Activated gamma-delta T cell treated with Interleukin-2 at 50 U/mL for 16 hours (primary cell): ENCODE data around the gene RIOK3.
A peak's percentile ranks its signal among the peaks of the same experiment; 100 is the strongest.
"Not testable (repeated sequence)": the region's sequence is repeated elsewhere in the genome, so short reads cannot be mapped to it uniquely, and the experiment has no call there.

Experiments
- DNase-seq: peaks from one replicate; pipeline ENCODE4 v3.0.0-alpha.2; 2020

RIOK3 gene

DNA sequence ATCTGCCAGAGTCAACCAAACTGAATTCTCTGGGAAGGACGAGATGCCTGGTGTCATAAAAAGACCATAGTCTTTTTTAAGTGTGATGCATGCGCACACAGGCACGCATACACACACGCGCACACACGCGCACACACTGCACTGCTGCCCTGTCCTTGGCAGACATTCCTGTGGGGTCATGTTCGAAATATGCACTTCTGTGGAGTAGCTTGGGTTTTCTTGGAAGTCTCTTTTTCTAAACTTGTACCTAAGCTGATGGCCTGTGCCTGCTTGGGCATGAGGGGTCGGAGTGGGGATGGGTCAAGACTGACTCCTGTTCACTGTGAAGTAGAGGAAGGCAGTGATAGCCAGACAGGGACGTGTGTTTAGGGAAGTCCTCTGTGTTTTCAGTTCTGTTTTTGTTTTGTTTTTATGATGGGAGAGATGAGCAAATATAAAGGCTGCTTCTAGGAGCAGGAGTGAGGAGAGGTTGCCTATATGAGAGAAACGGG, 46.2 kb downstream of the RIOK3 start:
- DNase-seq: no peak

DNA sequence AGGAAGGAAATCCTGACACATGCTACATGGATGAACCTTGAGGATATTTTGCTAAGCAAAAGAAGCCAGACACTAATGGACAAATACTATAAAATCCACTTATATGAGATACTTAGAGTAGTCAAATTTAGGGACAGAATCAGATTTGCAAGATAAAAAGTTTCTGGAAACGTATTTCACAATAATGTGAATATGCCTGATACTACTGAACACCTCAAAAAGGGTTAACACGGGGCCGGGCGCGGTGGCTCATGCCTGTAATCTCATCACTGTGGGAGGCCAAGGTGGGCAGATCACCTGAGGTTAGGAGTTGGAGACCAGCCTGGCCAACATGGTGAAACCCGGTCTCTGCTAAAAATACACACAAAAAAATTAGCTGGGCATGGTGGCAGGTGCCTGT, 48.5 kb downstream of the RIOK3 start:
- DNase-seq: no peak

DNA sequence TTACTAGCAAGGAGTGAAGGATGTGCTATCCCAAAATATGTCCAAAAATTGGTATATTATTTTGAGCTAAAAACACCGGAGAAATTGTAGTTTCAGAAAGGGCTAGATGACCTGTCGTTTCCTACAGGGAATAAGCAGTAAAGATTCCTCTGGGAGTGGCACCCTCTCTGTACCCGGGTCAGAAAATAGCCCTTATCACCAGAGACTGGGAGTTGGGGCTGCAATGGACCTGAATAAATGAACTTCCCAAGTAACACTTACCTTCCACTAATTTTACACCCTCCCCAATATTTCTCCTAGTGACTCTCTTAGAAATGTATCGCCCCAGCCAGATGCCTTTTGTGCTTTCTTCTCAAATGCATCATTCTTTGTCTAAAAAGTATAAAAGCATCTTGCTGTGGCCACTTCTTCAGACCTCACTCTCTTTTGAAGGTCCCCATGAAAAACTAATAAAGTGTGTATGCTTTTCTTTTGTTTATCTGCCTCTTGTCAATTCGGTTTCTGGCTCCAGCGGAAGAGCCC, 49.5 kb downstream of the RIOK3 start:
- no peak for DNase-seq

DNA sequence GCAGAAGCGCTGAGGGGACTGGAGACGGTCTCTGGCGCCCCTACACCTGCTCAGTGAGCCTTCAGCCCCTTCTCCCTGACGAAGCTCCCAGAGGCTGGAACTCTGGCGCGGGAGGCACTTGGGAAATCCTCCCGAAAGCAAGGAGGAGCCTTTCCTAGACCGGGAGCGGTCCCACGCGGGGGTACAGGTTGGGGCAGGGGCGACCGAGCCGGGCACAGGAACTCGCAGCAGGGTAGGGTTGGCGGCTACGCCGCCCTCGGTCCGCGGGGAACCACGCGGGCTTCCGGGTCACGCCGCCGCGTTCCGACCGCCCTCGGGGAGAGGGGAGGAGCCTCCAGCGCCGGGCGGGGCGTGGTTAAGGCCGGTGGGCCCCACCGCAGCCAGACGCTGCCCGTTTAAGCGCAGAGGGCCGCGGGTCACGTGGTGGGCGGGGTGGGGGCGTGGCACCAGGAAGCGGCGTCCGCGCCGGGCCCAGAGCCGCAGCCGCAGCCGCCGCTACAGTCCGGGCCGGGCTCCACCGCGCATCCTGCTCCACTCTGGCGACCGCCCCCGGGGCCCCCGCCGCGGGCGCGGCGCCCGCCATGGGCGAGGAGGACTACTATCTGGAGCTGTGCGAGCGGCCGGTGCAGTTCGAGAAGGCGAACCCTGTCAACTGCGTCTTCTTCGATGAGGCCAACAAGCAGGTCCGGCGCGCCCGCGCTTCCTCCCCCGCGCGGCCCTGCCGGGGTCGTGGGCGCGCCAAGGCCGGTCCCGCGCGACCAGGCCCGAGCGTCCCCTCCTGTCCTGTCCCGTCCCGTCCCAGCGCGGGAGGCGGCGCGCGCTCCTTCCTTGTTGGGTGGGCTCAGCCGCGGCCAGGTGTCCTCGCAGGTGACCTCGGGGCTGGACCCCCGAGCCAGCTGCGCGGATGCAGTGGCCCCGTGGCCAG, 50.2 kb downstream of the RIOK3 start, which contains the start of gene RMC1:
Gene RMC1 (plus strand): TSS at position 474 of the 925 bp plus-strand sequence. CDS start 108 bp downstream, at position 582.
- peak; percentile 98 for DNase-seq

DNA sequence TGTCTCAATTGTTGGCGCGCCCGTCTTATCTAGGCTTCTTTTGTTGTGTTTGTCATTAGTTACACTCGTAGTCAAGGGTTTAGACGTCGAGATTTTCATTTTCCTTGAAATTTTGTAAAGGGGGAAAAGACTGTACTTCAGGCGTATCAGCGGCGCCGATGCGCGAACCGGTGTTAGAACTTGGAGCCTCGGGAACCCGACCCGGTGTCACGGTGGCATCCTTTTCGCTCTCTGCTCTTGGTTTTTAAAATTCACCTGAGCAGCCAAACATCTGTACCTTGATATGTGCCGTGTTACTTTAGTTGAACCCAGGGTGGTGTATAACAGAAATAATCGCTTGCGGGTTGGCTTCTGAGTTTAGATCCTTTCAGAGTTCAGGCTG, 50.9 kb downstream of the RIOK3 start:
- DNase-seq: no peak

DNA sequence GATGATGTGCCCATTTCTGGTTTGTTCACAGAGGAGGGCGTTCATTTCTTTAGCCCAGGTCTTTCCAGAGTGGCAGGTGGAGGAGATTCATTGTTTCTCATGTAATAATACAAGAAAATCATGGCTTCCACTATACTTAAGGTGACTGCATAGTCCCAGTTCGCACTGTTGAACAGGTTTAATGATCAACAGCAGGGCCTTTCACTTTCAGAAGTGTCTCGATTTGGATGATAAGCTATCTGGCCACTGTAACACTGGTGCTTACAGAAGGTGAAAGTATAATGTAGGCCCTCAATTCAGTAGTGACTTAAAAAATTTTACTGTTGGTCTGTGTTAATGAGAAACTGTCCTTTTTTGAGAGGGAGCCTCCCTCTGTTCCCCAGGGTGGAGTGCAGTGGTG, 51.6 kb downstream of the RIOK3 start:
- DNase-seq: no peak

DNA sequence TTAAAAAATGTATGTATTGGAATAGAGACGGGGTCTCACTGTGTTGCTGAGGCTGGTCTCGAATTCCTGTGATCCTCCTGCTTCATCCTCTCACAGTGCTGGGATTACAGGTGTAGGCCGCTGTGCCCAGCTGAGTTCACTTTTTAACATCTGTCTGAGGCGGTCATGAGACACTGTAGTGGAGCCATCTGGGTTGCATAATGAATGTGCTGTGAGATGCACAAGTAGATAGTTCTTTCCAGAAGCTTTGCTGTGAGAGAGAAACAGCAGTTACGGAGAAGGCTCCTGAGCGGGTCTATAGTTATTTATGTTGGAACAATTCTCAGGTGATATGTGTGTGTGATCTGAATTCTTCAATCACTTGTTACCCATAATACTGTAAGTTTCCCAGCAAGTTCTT, 53.3 kb downstream of the RIOK3 start:
- no peak for DNase-seq

DNA sequence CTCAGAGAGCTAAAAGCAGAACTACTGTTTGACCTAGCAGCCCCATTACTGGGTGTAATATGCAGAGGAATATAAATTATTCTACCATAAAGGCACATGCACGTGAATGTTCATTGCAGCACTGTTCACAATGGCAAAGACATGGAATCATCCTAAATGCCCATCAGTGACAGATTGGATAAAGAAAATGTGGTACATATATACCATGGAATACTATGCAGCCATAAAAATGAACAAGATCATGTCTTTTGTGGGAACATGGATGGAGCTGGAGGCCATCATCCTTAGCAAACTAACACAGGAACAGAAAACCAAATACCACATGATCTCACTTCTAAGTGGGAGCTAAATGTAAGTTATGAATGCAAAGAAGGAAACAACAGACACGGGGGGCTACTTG, 57.8 kb downstream of the RIOK3 start:
- not testable (repeated sequence) for DNase-seq

DNA sequence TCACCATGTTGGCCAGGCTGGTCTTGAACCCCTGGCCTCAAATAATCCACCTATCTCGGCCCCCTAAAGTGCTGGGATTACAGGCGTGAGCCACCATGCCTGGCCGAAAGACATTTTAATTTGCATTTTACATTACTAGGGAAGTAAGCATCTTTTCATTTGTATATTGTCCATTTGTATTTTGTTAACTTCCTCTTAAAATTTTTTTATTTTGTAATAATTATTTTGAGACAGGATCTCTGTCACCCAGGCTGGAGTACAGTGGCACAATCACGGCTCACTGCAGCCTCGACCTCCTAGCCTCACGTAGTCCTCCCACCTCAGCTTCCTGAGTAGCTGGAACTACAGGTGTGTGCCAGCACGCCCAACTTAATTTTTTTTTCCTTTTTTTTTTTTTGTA, 59.1 kb downstream of the RIOK3 start:
- not testable (repeated sequence) for DNase-seq

DNA sequence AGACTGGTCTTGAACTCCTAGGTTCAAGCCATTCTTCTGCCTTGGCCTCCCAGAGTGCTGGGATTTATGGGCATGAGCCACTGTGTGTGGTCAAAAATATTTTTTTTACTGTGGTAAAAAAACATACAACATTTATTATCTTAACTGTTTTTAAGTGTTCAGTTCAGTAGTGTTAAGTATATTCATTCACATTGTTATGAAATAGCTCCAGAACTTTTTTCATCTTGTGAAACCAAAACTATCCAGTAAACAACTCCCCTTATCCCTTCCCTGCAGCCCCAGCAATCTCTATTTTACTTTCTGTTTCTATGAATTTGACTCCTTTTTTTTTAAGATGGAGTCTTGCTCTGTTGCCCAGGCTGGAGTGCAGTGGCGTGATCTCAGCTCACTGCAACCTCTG, 59.6 kb downstream of the RIOK3 start:
- no peak for DNase-seq

DNA sequence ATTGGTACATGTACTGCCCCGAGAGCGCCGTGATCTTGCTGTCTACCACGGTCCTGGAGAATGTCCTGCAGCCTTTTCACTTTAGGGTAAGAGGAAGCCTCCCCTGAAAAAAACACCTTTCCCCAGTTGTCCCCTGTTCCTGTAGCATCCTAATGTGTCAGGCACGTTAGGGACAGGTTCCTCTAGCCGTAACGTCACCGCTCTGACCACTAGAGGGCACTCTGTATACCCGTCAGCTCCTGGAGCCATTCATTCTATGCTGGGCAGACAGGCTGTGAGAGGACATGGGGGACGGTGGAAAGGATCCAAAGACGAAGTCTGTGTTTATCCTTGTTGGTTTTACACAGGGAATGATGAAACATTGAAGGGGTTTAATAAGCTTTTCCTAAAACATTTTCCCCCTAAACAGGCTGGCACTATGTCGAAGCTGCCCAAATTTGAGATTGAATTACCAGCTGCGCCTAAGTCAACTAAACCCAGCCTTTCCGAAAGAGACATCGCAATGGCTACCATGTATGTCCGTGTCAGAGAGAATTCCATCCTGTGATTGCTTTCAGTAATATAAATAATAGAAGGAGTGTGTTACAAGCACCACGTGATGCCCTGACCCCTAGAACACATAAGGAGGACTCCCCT, 62.9 kb downstream of the RIOK3 start:
- peak; percentile 76 for DNase-seq

DNA sequence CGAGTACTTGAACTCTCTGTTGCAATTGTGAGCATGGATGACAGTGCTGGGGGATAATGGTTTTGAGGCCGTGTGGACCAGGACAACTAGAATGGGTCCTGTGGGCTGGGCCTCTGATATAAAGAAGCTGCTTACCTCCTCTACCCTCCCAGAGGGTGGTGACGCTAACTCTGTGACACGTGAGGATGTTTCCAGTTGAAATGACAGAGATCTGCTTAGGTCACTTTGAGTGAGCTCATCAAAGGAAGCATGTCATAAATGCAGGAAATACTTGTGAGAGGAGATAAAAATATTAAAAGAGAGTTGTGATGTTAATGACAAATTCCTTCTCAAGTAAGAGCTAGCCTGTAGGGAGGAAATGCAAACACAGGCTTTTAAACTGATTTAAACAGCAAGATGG, 66.6 kb downstream of the RIOK3 start:
- DNase-seq: no peak

DNA sequence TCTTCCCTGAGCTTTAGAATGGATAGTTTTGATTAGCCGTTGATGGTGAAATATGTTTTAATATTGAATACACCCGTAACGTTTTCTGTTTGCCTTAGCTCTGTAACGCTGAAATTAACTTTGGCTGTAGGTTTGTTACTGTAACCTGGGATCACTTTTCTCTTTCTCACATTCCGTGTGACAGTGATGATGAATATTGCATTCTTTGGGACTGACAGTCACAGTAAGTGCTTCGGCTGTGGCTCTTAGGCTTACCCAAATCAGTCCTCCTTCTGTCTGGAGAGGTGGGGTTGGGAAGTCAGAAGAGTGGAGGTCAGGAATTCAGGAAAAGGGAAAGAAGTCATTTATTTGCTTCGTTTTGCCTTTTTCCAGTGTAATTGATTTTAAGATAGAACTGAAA, 68.2 kb downstream of the RIOK3 start:
- no peak for DNase-seq

DNA sequence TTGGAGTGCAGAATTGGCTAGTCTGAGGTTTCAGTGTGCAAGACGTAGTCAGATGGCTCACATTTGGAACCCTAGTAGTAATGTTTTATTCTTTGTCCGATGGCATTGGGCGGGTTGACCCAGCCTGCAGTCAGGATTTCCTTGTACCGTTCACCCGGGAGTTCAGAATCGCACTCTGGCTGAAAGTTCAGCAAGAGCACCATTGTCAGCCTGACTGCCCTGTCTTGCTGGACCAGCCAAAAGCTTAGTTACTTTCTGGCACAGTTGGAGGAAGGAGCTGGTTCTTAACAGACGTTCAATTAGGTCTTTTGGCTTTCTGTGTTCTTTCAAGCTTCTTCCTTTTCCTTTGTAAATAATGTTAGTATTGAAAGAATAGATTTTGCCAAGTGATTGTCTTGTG, 68.8 kb downstream of the RIOK3 start:
- DNase-seq: no peak

DNA sequence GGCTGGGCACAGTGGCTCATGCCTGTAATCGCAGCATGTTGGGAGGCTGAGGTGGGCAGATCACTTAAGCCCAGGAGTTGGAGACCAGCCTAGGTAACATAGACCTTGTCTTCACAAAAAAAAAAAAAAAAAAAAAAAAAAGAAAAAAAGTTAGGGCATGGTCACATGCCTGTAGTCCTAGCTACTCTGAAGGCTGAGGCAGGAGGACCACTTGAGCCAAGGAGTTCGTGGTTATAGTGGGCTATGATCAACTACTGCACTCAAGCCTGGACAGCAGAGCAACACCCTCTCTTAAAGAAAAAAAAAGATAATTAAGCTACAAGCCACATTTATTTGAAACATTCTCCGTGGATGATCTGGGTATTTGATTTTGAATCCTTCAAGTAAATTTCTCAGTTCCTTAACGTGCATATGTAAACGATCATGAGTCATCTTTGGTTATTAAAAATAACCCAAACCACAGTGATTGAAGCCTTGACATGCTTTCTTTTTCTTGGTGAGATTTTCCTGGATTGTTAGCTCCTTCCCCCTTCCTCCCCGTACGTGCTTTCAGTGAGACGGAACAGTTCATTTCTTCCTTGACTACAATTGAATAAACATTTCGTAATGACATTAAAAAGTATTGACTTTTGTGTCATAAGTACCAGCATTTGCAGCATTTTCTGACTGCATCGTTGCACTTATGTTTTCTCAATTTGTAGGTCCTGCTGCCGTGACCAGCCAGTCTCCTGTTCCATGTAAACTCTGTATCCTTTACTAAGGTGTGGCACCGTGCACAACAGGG, 70.5 kb downstream of the RIOK3 start:
- DNase-seq: no peak

DNA sequence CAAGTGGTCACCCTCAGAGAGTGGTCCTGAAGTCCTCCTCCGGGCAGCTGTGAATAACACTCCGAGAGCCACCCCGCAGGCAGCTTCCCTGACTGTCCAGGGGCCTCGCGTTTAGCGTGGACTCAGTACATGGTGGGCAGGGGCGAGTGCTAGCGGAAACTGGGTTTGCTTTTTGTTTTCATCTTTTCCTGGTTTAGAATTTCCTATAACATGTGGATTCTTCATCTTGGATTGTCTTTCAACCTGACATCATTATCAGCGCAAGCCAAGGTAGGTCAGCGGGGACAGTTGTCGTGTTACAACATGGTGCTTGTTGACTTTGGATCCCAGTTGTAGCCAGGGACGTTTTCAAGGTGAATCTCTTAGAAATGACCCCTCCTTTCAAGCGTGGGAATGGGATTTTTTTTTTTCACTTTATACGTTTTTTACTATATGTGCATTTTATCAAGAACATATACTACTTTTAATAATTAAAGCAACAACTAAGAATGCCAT, 71.2 kb downstream of the RIOK3 start:
- DNase-seq: no peak

DNA sequence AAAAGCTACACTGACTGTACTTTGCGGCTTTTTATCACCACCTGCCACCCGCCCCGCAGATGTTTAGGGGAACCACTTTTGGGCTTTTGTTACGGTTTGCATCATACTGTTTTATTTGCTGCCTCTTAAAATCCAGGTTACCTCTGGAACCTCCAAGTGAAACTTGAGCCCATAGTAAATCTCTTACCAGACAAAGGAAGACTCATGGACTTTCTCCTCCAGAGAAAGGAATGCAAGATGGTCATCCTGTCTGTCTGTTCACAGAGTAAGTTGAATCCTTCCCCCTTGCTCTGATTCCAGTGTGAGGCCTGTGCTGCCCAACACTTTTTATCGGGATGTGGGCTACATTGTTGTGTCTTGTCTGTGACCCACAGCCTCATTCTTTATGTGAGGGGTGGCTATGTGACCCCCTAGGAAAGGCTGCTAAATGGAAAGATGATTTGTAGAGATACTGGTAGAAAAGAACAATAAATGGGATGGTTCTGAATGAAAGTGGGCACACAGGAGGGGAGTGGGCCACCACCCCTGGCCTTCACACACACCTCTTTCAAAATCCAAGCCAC, 73.5 kb downstream of the RIOK3 start:
- no peak for DNase-seq

DNA sequence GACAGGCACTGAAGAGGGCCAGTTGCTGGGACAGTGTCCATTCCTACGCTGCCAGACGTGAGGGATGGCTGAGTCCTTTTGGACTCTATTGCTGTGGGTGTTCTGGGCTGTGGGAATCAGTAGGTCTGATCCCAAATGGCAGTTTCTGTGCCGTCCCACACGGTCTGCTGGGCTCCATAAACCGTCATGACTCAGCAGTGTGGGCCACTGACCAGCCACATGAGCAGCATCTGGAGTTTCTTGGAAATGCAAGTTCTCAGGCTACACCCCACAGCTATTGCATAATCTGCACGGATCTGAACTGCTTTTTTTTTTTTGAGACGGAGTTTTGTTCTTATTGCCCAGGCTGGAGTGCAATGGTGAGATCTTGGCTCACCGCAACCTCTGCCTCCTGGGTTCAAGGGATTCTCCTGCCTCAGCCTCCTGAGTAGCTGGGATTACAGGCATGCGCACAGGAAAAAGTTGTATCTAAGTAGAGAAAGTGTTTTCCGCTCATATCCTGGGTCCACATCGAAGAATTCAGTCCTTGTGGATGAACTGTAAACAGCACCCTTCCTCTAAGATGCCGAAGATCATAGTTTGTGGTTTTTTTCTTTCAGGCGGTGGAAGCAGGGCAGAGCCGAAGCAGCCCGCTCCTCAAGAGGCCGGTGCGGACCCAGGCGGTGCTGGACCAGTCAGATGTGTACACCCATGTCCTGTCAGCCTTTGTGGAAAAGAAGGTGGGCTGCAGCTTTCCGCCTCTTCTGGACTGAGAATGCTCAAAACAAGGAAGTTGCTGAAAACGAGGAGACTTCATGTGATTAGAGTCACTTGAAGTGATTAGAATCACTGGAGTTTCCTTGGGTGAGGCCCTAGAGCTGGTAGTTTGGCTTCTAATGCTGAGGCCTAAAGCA, 75.7 kb downstream of the RIOK3 start:
- DNase-seq: no peak

DNA sequence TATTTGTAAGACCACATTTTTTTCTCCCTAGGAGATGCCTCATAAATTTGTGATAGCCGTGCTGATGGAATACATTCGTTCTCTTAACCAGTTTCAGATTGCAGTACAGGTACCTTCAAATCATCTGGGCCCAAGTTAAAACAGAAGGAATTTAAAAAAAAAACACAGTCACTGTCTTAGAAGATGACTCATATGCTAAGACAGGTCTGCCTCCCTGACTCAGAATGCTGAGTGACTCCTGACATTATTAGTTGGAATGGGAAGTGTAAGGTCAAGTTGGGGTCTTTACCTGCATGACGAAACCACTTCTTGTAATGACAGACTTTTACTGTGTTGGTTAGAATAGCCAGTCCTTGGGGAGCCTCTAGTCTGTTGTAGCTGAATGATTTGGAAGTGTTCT, 76.5 kb downstream of the RIOK3 start:
- DNase-seq: no peak

DNA sequence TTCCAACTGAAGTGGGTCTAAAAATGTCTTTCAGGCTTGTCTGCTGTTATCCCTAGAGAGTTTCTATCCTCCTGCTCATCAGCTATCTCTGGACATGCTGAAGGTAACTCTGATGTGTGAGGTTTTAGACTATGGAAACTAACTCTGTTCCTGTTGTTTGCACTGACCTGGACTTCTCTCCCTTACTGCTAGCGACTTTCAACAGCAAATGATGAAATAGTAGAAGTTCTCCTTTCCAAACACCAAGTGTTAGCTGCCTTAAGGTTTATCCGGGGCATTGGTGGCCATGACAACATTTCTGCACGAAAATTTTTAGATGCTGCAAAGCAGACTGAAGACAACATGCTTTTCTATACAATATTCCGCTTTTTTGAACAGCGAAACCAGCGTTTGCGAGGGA, 77.1 kb downstream of the RIOK3 start:
- DNase-seq: no peak

DNA sequence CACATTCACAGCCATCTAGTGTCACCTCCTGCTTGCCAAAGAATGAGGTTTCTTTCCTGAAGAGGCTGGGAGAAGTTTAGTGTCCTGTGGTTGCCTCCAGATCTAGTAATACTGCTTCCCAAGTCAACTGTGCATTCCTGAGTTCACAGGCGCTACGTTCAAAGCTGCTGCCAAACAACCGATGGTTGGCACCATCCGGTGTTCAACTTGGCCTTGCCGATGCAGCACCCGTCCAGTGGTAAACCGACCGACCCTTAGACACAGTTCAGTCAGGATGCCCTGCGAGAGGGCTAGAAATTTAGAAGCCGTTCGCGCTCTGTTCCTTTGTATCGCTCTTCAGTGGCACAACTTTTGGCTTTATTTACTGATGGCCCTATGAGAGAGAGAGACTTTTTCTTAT, 78.8 kb downstream of the RIOK3 start:
- no peak for DNase-seq
